ENCODE data around the gene RFTN2. TPM values are rescaled to one million over a fixed set of nuclear protein-coding genes. Genes with fewer than 3 reads are reported as not detected.

Gene RFTN2
- total and polyA plus RNA-seq, 9 of the 15 experiments (the other 6 are each of a cell fraction or from before 2014, with no cell fraction given), result 0.01 to 0.11 (median 0.04) TPM; not detected in 6

GRCh38 chr2:197661626-197662025, 13.8 kb downstream of the RFTN2 start:
- 5% methylated on average over 3 of the region's 3 CpGs for WGBS (ENCODE audit: insufficient coverage, low coverage, missing lambda C conversion rate)

More at GRCh38 chr2:197661626-197662025, 13.8 kb downstream of the RFTN2 start:
- Histone ChIP-seq H3K27me3 (ENCODE audit: control insufficient read depth in 2 of 2, insufficient read depth in 2 of 2, low read length in 2 of 2) (no peaks in the 10 kb centered on the region), H3K27ac (ENCODE audit: extremely low read depth, low read depth, low read length) (no peak overlapping the region), H2AFZ (ENCODE audit: low read depth, low read length) (no peak overlapping the region), H3K9ac (ENCODE audit: insufficient read depth in 1 of 2, low read depth in 2 of 2, low read length in 2 of 2) (no peak overlapping the region), H3K9me3 (replicated peaks; ENCODE audit: control insufficient read depth, insufficient read depth, low read depth, low read length) (no peaks in the 10 kb centered on the region), H3K79me2 (ENCODE audit: control insufficient read depth, insufficient read depth, low read length) (no peaks in the 10 kb centered on the region), H3K4me1 (replicated peaks in 1 of 2; ENCODE audit: control insufficient read depth in 2 of 2, insufficient read depth in 2 of 2, low read length in 2 of 2) (no peaks in the 10 kb centered on the region), H3K4me3 (no peak overlapping the region), H3K36me3 (ENCODE audit: control insufficient read depth, insufficient read depth, low read length) (no peaks in the 10 kb centered on the region), H4K20me1 (replicated peaks; ENCODE audit: control insufficient read depth, insufficient read depth, low read length) (no peaks in the 10 kb centered on the region), H3K4me2 (ENCODE audit: insufficient read depth, low read length) (no peak overlapping the region), H3K9me1 (ENCODE audit: control insufficient read depth, insufficient read depth, low read length) (no peaks in the 10 kb centered on the region)
- DNase-seq (ENCODE audit: extremely low read depth in 1 of 4, low spot score in 3 of 4) (no peak), FAIRE-seq (no peak), ATAC-seq (no peak)
- POLR2A ChIA-PET, result no interaction called here
- in situ Hi-C loops (cut with MboI), result no loop called here
- CTCF ChIA-PET (ENCODE audit: low intra/inter-chr PET ratio), result no interaction called here
- intact Hi-C loops (cut with micrococcal nuclease), result no loop called here
- TF ChIP-seq THRA (IDR thresholded peaks at IDR 0.05), result no peak
- no peak for TF ChIP-seq REST (IDR thresholded peaks at IDR 0.05; ENCODE audit: borderline replicate concordance)
- TF ChIP-seq REST (CRISPR knock-in tag; IDR thresholded peaks at IDR 0.05; ENCODE audit: low read depth), result no peak
- TF ChIP-seq MCM7 (IDR thresholded peaks at IDR 0.05), result no peak
- TF ChIP-seq HIVEP1 (CRISPR knock-in tag; IDR thresholded peaks at IDR 0.05), result no peak
- TF ChIP-seq TEAD4 (IDR thresholded peaks at IDR 0.05; ENCODE audit: low read length), result no peak
- no peak for TF ChIP-seq TEAD4 (CRISPR knock-in tag; IDR thresholded peaks at IDR 0.05; ENCODE audit: borderline replicate concordance)
- no peak for TF ChIP-seq ELF1 (tag; IDR thresholded peaks at IDR 0.05)
- TF ChIP-seq KDM1A (IDR thresholded peaks at IDR 0.05), result no peak
- BruUV-seq (replicated peaks), result no TSS peak

Measured in K562 (cell line).